Islet precursor cell (in vitro differentiated cells): ENCODE measurements around the gene CAPN11.
"Not testable (repeated sequence)": the region's sequence is repeated elsewhere in the genome, so short reads cannot be mapped to it uniquely, and the experiment has no call there.

Experiments used
- DNase-seq: peaks from one replicate; pipeline ENCODE4 v3.0.0-alpha.2; 2018

Gene CAPN11

DNA sequence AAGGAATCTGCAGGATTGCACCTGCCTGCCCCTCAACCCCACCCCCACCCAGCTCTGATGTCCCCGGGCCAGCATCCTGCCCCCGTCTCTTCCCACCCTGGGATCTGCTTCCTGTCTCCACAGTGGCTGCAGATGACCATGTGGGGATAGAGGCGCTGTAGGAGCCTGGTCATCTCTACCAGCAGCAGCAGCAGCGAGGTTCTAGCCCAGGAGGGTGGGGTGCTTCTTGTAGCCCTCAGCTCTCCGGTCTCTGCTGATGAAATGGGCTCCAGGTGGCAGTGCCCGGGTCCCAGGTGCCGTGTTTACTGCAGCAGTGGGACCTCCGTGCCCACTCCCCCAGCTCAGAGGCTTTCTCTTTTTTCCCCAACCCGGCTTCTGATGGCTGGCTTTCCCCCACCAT, 25.2 kb downstream of the CAPN11 start:
- DNase-seq: no peak

GRCh38 chr6:44185356-44185755, 26.7 kb downstream of the CAPN11 start:
- DNase-seq: not testable (repeated sequence)

- no peak for DNase-seq
These were observed 27.5 kb downstream of the CAPN11 start for GRCh38 chr6:44185953-44186634.

DNA sequence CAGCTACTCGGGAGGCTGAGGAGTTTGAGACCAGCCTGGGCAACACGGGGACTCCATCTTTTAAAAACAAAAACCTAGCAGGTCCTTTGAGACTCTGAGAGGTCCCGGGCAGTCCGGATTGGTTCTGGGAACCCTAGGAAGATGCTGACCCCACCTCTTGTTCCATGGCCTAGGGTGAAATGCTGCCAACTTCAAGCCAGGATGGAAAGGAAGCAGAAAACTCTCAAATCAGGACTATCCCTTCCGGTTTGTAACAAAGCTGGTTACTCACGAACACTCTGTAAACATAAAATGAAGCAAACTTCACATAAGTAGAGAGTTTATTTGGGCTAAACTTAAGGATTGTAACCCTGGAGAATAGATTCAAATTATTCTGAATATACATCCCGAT, 28.0 kb downstream of the CAPN11 start:
- no peak for DNase-seq

- no peak for DNase-seq
These were observed 30.2 kb downstream of the CAPN11 start for GRCh38 chr6:44188819-44189218.

GRCh38 chr6:44189257-44189656, 30.6 kb downstream of the CAPN11 start:
- no peak for DNase-seq

GRCh38 chr6:44190715-44191114, 32.1 kb downstream of the CAPN11 start:
- no peak for DNase-seq

DNA sequence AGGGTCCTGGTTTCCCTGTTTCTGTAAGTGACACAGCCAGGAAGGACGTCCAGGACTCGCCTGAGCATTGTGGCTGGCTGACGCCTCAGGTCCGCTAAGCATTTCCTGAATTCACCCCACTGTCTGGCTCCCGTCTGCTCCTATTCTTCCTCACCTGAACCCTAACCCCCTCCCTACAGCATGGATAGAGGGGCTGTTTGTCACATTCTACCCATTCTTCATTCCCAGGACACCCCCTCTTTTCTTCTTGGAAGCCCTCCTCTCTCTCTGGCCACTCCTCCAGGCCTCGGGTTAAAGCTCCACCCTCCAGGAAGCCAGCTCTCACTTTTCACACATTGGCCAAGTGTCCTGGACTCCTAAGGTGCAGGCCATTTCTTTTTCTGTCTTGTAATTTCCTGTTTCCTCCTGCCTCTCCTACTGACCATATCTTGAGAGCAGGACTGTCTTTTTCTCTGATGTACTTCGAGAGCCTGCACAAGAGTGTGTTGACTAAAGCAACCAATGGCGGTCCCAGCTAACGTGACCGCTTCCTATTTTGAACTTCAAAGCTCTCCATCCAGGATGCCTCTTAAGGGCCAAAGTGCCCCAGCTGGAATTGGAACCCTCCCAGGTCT, 33.9 kb downstream of the CAPN11 start:
- no peak for DNase-seq

- DNase-seq: no peak
These were observed 34.8 kb downstream of the CAPN11 start for GRCh38 chr6:44193307-44193910.

DNA sequence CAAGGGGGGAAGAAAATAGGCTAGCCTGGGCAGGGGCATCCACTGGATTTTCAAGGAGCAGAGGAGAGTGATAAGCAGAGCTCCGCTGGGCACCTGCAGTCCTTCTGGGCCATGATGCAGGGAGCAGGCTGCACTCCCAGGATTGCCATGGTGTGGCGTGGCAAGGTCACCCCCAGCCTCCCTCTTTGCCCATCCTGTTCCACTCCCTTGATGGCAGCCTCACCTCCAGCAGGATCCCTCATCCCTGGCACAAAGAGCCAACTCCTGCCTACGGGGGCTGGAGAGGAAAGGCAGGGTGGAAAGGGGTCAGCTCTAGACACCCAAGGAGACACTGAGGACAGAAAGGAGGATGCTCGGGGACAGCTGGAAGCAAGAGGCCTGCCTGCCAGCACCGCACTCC, 35.7 kb downstream of the CAPN11 start:
- no peak for DNase-seq

DNA sequence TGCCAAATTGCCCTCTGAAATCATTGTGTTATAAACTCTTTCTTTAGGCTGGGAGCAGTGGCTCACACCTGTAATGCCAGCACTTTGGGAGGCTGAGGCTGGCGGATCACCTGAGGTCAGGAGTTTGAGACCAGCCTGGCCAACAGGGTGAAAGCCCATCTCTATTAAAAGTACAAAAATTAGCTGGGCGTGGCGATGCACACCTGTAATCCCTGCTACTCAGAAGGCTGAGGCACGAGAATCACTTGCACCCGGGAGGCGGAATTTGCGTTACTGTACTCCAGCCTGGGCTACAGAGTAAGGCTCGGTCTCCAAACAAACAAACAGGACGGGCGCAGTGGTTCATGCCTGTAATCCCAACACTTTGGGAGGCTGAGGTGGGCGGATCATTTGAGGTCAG, 37.7 kb downstream of the CAPN11 start:
- not testable (repeated sequence) for DNase-seq

- DNase-seq: no peak
These were observed 40.1 kb downstream of the CAPN11 start for GRCh38 chr6:44198684-44199083.

GRCh38 chr6:44199883-44200282, 41.3 kb downstream of the CAPN11 start:
- no peak for DNase-seq

DNA sequence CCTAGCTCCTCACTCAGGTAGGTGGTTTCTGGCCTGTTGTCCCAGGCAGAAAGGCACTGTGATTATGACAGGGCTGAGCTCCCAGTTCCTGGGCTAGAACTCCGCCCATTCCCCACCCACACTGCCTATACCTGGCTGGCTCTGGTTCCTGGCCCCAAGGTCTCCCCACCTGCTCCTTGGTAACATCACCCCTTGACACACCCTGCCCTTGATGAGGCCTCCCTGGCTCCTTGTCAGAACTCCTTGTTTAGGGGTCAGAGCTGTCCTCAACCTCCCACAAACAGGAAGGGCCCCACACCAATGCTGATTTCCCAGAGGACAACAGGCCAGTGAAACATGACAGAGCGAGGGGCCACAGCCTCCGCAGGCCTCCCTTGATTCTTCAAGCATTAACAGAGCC, 42.6 kb downstream of the CAPN11 start:
- peak; percentile 59 for DNase-seq

DNA sequence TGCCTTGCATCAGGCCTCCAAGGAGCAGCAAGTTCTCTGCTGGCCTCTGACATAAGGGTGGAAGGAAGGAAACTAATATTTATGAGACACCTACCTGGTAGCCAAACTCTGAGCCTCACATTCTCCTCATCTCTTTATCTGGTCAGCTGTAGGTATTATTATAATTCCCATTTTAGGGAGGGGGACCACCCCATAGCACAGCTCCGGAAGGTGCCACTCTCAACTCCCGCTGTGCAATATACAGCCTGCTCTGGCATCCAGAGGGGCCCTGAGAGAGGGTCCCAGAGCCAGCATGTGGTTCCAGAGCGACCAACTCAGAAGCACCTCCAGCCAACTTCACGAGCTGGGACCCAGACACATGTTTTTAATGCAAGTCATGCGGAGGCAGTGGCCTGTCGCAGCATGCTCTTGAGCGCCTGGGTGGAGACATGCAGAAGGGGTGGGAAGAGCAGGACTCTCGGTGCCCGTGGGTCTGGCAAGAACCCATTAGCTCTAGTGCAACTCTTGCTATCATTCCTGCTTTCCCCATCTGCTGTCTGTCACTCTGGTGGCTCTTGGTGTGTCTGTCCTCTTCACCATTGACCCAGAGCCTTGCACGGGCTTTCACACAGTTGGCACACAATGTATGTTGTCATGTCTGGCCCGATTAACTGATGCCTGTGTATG, 43.2 kb downstream of the CAPN11 start:
- DNase-seq: peak; percentile 65

DNA sequence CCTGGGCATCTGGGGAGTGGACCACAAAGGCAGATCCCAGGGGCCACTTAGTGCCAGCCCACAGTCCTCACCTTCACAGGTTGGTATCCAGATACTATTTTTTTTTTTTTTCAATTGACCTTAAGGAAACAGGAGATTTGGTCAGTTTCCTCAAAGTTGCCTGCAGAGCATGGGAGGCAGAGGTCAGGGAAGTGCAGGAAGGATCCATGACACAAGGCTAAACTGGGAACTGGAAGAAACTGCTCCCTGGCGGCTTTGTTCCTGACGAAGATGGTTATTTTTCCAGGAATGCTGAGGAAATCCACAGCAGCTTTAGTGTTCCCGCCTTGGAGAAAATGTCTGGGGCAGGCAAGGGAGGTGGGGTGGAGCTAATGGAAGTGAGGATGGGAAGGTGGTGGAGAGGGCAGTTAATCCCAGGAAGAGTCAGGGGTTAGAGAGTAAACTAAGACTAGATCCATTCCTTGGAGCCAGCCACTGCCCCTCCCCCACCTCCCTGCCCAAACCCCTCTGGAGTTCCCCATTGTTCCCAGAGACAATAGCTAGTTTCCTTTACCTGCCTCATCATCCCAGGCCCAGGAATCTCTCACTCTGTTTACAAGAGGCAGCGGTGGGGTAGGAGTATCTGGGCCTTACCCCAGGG, 43.8 kb downstream of the CAPN11 start:
- DNase-seq: peak; percentile 66

GRCh38 chr6:44202972-44203750, 44.5 kb downstream of the CAPN11 start:
- peak; percentile 83 for DNase-seq

DNA sequence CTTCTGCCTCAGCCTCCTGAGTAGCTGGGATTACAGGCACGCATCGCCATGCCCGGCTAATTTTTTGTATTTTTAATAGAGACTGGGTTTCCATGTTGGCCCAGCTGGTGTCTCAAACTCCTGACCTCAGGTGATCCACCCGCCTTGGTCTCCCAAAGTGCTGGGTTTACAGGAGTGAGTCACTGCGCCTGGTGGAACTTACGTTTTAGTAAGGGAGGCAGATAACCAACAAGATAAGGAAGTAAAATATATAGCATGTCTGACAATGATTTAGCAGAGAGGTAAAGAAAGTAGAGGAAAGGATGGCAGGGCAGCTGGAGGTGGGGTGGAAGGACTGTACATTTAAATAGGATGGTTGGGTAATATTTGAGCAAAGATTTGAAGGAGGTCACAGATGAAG, 45.3 kb downstream of the CAPN11 start:
- peak; percentile 75 for DNase-seq

GRCh38 chr6:44207966-44208365, 49.3 kb downstream of the CAPN11 start:
- no peak for DNase-seq

GRCh38 chr6:44211284-44211683, 52.7 kb downstream of the CAPN11 start:
- no peak for DNase-seq

DNA sequence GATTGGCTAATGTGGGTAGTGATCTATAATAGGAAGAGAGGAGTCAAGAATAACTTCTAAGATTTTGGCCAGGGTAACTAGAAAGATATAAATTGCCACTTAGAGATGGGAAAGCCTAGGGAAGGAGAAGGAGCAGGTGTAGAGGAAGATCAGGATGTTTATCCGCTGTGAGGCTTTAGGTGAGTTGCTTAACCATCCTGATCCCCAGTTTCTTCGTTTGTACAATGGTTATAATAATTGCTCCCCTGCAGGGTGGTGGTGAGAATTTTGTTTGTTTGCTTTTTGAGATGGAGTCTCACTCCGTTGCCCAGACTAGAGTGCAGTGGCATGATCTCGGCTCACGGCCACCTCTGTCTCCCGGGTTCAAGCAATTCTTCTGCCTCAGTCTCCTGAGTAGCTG, 55.7 kb downstream of the CAPN11 start:
- DNase-seq: no peak

DNA sequence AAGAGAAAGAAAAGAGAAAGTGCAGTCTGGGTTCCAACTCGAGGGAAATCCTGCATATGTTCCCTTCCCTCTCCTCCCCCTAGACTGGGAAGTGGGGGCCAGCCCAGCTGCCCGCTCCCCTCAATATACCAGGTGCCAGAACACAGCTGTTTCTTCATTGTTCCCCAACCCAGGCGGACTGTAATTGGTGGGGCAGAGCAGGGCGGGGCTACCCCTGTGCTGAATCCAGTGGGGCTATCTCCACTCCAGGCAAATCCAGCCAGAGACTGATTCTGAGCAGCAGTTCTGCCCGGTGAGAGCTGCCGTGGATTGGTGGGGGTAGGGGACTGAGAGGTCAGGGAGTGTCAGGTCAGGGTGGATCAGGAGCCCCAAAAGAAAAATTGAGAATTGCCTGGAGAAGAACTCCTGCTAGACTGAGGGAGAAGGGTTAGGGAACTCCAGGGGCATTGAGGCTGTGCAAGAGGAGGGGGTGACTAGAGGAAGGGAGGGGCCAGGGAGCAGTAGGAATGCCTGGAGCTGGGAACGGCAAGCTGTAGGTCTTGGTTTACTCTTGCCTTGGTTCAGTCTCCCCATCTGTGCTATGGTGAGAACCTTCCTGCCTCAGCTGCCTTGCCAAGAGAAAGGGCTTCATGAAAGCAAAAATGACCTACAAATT, 58.2 kb downstream of the CAPN11 start, which contains the start of gene MYMX:
TSS of gene MYMX (plus strand) at position 250 of the 655 bp plus-strand sequence. CDS start 546 bp downstream, outside the sequence.
- DNase-seq: no peak
